Measurements from ENCODE around the gene PUS7L.
A peak's percentile ranks its signal among the peaks of the same experiment; 100 is the strongest.

GRCh38 chr12:43805860-43806736 lies 47.5 kb upstream of the PUS7L start, which contains the start of gene TWF1:
- no peak for TF ChIP-seq EZH2phosphoT487 (IDR thresholded peaks at IDR 0.05; ENCODE audit: borderline replicate concordance)
- TF ChIP-seq, protein P1, sequence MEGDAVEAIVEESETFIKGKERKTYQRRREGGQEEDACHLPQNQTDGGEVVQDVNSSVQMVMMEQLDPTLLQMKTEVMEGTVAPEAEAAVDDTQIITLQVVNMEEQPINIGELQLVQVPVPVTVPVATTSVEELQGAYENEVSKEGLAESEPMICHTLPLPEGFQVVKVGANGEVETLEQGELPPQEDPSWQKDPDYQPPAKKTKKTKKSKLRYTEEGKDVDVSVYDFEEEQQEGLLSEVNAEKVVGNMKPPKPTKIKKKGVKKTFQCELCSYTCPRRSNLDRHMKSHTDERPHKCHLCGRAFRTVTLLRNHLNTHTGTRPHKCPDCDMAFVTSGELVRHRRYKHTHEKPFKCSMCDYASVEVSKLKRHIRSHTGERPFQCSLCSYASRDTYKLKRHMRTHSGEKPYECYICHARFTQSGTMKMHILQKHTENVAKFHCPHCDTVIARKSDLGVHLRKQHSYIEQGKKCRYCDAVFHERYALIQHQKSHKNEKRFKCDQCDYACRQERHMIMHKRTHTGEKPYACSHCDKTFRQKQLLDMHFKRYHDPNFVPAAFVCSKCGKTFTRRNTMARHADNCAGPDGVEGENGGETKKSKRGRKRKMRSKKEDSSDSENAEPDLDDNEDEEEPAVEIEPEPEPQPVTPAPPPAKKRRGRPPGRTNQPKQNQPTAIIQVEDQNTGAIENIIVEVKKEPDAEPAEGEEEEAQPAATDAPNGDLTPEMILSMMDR (conservative IDR thresholded peaks at IDR 0.05; ENCODE audit: low read length): peak; percentile 32; the same call in 1 of the 2 replicates
